Mucosa of rectum (tissue), 2 donors: Measurements from ENCODE around the gene ARHGEF25.
"Not testable (repeated sequence)": the region's sequence is repeated elsewhere in the genome, so short reads cannot be mapped to it uniquely, and the experiment has no call there.

Experiments
- H3K27ac ChIP-seq, 2 donors: one replicate each; pipeline ENCODE4 v1.7.0; 2013; ENCODE audit warnings: inconsistent platforms in 2 of 2, low read depth in 2 of 2, low read length in 2 of 2
- H3K27me3 ChIP-seq, 2 donors: one replicate each; pipeline ENCODE4 v1.7.0; 2013; ENCODE audit warnings: low read length in 2 of 2; ENCODE audit not compliant: control insufficient read depth in 2 of 2, insufficient read depth in 2 of 2
- H3K36me3 ChIP-seq, 2 donors: one replicate each; pipeline ENCODE4 v1.7.0; 2013; ENCODE audit warnings: low read length in 2 of 2; ENCODE audit not compliant: control insufficient read depth in 2 of 2, insufficient read depth in 2 of 2
- H3K4me1 ChIP-seq, 2 donors: one replicate each; pipeline ENCODE4 v1.7.0; 2013; ENCODE audit warnings: low read length in 2 of 2, mild to moderate bottlenecking in 1 of 2; ENCODE audit not compliant: control insufficient read depth in 2 of 2, insufficient read depth in 2 of 2
- H3K4me3 ChIP-seq, 2 donors: one replicate each; pipeline ENCODE4 v1.7.0; 2013; ENCODE audit warnings: low read length in 2 of 2
- H3K9ac ChIP-seq, 2 donors: one replicate each; pipeline ENCODE4 v1.7.0; 2013; ENCODE audit warnings: low read length in 2 of 2, low read depth in 1 of 2, mild to moderate bottlenecking in 1 of 2
- H3K9me3 ChIP-seq, 2 donors: one replicate each; pipeline ENCODE4 v1.7.0; 2013; ENCODE audit warnings: low read length in 2 of 2; ENCODE audit not compliant: control insufficient read depth in 2 of 2
- donor health status: healthy.
- donor health status: Normal muscosa, but diverticular disease.

ARHGEF25 gene

DNA sequence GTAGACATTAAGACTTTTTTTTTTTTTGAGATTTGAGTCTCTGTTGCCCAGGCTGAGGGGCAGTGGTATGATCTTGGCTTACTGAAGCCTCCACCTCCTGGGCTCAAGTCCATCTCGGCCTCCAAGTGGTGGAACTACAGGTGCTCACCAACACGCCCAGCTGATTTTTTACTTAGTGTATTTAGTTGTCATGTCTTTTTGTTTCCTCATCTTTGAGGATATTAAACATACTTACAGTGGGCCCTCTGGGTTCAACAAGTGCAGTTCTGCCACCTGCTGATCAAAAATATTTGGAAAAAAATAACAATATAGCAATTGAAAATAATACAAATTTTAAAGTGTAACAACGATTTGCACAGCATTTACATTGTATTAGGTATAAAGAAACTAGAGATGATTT, 26.1 kb downstream of the ARHGEF25 start:
- no peaks in the 10 kb centered on the region for H3K36me3 ChIP-seq
- peaks cover 9 to 10% of the 10 kb centered on the region in 2 donors for H3K27me3 ChIP-seq
- no peaks in the 10 kb centered on the region for H3K4me1 ChIP-seq
- H3K9me3 ChIP-seq = no peaks in the 10 kb centered on the region
- no peak overlapping the region for H3K9ac ChIP-seq
- H3K4me3 ChIP-seq = no peak overlapping the region
- no peak overlapping the region for H3K27ac ChIP-seq

DNA sequence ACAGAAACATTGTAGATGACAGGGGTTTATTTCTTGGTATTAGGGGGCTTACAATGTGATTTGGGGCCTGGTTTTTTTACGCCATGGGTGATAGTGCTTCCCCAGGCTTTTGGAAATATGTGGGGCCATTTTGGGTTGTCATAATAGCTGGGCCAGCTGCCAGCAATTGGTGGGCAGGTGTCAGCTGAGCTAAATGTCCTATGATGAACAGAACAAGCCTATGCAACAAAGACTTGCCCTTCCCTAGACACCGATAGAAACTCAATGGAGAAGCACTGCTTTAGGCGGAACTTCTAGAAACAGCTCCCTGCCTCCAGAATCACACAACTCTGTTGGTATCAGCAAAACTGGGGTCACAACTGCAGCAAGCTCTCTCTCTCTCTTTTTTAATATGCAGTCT, 26.9 kb downstream of the ARHGEF25 start:
- H3K27ac ChIP-seq = no peak overlapping the region
- H3K9me3 ChIP-seq = no peaks in the 10 kb centered on the region
- H3K36me3 ChIP-seq = no peaks in the 10 kb centered on the region
- H3K27me3 ChIP-seq = peaks cover 9 to 10% of the 10 kb centered on the region in 2 donors
- no peak overlapping the region for H3K9ac ChIP-seq
- no peak overlapping the region for H3K4me3 ChIP-seq
- H3K4me1 ChIP-seq = no peaks in the 10 kb centered on the region

DNA sequence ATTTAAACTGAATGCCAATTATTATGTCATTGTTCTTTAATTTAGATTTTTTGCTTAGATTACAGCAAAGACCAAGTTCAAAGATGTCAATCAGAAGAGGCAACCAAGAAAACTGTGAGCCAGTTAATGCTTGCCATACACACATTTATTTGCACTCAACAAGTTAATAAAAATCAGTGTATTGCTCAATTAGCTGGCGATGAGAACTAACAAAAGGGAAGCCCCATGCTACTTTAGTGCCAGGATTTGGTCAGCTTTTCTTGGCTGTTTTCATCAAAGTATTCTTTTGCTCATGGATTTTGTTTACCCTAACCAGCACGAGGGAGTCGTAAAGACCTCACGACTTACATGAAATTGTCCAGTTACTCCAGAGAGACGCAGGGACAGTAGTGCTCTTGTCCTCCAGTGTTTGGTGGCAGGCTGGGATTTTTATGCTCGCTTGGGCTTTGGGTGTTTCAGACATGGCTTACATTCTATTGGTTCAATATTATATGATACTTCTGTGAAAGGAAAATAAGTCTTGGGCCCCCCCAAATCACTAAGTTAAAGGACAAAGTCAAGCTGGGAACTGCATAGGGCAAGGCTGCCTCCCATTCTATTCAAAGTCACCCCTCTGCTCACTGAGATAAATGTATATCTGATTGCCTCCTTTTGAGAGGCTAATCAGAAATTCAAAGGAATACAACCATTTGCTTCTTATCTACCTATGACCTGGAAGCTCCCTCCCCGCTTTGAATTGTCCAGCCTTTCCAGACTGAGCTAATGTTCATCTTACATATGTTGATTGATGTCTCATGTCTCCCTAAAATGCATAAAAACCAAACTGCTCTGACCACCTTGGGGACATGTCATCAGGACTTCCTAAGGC, 29.2 kb downstream of the ARHGEF25 start:
- no peak overlapping the region for H3K9ac ChIP-seq
- H3K4me3 ChIP-seq = no peak overlapping the region
- peaks cover 6 to 10% of the 10 kb centered on the region in 2 donors for H3K27me3 ChIP-seq
- no peaks in the 10 kb centered on the region for H3K4me1 ChIP-seq
- no peaks in the 10 kb centered on the region for H3K36me3 ChIP-seq
- no peaks in the 10 kb centered on the region for H3K9me3 ChIP-seq
- no peak overlapping the region for H3K27ac ChIP-seq

DNA sequence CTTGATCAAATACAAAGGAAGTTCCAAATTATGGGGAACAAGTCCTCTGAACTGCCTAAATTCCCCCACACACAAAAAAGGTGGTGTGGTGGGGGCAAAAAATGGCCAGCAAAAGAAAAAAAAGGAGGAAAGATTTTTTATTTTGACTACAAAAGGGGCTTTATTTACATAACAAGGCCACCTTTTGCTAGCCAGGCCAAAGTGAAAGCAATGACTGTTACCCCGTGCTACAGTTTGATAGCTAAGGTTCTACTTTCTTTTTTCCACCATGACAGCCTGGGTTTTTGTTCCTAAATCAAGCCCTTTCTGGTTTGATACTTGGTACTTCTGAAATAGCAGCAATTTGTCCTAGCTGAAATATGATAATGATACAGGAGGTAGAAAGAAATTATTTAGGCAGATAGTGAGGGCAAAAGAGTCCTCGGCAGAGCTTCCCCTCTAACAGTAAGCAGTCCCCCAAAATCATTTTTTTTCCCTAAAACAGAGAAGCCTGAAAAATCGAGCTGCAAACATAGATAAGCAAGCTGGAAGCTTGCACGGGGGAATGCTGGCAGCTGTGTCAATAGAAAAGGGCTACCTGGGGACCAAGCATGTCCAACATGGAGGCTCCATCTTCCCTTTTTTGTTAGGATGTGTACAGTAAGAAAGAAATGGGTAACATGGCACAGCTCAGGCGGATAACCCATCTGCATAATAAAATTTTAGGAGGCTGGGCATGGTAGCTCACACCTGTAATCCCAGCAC, 30.6 kb downstream of the ARHGEF25 start:
- Histone ChIP-seq H3K9me3 (no peaks in the 10 kb centered on the region), H3K27ac (no peak overlapping the region), H3K4me3 (no peak overlapping the region), H3K4me1 (no peaks in the 10 kb centered on the region), H3K27me3 (peaks cover 6 to 10% of the 10 kb centered on the region in 2 donors), H3K36me3 (no peaks in the 10 kb centered on the region), H3K9ac (no peak overlapping the region)

DNA sequence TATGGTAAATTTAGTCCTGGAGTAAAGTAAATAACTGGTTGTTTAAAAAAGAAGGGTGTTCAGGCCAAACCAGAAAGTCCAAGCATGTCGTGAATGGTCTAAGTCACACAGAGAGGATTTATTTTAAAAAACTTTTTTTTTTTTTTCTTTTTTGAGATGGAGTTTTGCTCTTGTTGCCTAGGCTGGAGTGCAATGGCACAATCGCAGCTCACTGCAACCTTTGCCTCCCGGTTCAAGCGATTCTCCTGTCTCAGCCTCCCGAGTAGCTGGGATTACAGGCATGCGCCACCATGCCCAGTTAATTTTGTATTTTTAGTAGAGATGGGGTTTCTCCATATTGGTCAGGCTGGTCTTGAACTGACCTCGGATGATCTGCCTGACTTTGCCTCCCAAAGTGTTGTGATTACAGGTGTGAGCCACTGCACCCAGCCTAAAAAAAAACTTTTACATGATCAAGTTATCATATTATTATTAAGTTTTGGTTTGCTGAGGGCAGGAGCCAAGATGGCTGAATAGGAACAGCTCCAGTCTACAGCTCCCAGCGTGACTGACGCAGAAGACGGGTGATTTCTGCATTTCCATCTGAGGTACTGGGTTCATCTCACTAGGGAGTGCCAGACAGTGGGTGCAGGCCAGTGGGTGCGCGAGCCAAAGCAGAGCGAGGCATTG, 34.9 kb downstream of the ARHGEF25 start:
- not testable (repeated sequence) for H3K9ac ChIP-seq, H3K4me1 ChIP-seq, H3K27ac ChIP-seq, H3K9me3 ChIP-seq, H3K4me3 ChIP-seq, H3K36me3 ChIP-seq, H3K27me3 ChIP-seq

DNA sequence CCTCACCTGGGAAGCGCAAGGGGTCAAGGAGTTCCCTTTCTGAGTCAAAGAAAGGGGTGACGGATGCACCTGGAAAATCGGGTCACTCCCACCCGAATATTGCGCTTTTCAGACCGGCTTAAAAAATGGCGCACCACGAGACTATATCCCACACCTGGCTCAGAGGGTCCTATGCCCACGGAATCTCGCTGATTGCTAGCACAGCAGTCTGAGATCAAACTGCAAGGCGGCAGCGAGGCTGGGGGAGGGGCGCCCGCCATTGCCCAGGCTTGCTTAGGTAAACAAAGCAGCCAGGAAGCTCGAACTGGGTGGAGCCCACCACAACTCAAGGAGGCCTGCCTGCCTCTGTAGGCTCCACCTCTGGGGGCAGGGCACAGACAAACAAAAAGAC, 35.4 kb downstream of the ARHGEF25 start:
- not testable (repeated sequence) for H3K36me3 ChIP-seq, H3K27me3 ChIP-seq, H3K9me3 ChIP-seq, H3K9ac ChIP-seq, H3K27ac ChIP-seq, H3K4me1 ChIP-seq, H3K4me3 ChIP-seq

DNA sequence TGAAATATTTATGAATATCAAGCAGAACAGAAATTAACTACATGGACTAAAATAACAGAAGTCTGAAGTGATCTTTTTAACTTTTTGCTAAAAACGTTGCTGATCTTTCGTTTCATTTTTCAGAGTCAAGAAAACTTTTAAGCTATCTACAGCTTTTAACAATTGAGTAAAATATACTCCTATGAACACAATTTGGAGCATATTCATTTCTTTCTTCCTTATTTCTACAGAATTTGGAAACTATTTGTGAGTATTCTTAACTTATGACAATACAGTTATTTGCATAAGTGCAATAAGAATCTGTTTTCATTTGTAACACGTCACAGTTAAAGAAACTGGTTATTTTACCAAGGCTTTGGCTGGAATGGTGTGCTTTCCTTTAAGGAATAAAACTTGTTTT, 42.8 kb downstream of the ARHGEF25 start:
- Histone ChIP-seq H3K9me3 (no peaks in the 10 kb centered on the region), H3K36me3 (no peaks in the 10 kb centered on the region), H3K27ac (no peak overlapping the region), H3K4me3 (no peak overlapping the region), H3K9ac (no peak overlapping the region), H3K27me3 (no peaks in the 10 kb centered on the region), H3K4me1 (no peaks in the 10 kb centered on the region)

DNA sequence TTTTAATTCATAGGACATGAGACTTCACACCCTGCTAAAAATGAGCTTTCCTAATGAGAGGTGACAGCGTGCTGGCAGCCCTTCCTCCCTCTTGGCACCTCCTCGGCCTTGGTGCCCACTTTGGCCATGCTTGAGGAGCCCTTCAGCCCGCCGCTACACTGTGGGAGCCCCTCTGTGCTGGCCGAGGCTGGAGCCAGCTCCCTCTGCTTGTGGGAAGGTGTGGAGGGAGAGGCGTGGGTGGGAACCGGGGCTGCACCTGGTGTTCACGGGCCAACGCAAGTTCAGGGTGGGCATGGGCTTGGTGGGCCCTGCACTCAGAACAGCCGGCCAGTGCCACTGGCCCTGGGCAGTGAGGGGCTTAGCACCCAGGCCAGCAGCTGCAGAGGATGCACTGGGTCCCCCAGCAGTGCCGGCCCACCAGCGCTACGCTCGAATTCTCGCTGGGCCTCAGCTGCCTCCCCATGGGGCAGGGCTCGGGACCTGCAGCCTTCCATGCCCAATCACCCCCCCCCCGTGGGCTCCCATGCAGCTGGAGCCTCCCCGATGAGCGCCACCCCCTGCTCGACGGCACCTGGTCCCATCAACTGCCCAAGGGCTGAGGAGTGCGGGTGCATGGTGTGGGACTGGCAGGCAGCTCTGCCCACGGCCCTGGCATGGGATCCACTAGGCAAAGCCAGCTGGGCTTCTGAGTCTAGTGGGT, 44.5 kb downstream of the ARHGEF25 start:
- H3K27ac ChIP-seq = no peak overlapping the region
- no peaks in the 10 kb centered on the region for H3K27me3 ChIP-seq
- no peak overlapping the region for H3K4me3 ChIP-seq
- no peaks in the 10 kb centered on the region for H3K9me3 ChIP-seq
- H3K36me3 ChIP-seq = no peaks in the 10 kb centered on the region
- no peak overlapping the region for H3K9ac ChIP-seq
- H3K4me1 ChIP-seq = no peaks in the 10 kb centered on the region

DNA sequence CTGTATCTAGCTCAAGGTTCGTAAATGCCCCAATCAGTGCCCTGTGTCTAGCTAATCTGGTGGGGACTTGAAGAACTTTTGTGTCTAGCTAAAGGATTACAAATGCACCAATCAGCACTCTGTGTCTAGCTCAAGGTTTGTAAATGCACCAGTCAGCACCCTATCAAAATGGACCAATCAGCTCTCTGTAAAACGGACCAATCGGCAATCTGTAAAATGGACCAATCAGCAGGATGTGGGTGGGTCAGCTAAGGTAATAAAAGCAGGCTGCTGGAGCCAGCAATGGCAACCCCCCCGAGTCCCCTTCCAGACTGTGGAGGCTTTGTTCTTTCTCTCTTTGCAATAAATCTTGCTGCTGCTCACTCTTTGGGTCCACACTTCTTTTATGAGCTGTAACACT, 45.2 kb downstream of the ARHGEF25 start:
- not testable (repeated sequence) for H3K9me3 ChIP-seq, H3K36me3 ChIP-seq, H3K9ac ChIP-seq, H3K27me3 ChIP-seq, H3K4me3 ChIP-seq, H3K4me1 ChIP-seq, H3K27ac ChIP-seq

DNA sequence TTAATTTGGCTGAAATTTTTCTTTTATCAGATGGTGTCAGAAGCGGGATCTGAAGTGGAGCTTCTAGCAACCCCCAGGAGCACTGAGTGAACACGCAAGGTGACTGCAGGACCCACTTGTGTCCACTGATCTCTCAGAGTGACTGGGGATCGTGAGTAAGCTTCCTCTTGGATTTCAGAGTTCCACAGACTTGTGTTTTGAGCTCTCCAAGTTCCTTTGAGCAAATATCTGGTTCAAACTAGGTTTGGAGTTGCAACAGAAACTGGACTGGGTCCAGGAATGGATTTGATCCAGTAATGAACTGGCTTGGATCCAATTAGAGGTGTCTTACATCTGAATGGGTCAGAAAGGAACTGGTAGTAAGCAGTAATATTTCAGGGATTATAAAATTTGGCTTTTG, 46.5 kb downstream of the ARHGEF25 start:
- Histone ChIP-seq H3K27ac (no peak overlapping the region), H3K36me3 (no peaks in the 10 kb centered on the region), H3K9me3 (no peaks in the 10 kb centered on the region), H3K27me3 (no peaks in the 10 kb centered on the region), H3K4me3 (no peak overlapping the region), H3K4me1 (no peaks in the 10 kb centered on the region), H3K9ac (no peak overlapping the region)
